HUES6 (cell line): ENCODE data around the gene SDCCAG8.

Source experiments
- H3K27ac ChIP-seq: 2 replicates; pipeline ENCODE4 v1.7.0; 2013; ENCODE audit warnings: low read depth, mild to moderate bottlenecking, low read length, inconsistent platforms
- H3K27me3 ChIP-seq: 2 replicates; pipeline ENCODE4 v1.6.1; 2013; ENCODE audit warnings: low read length; ENCODE audit not compliant: control insufficient read depth, insufficient read depth
- H3K36me3 ChIP-seq: 2 replicates; pipeline ENCODE4 v1.6.1; 2013; ENCODE audit warnings: low read length; ENCODE audit not compliant: control insufficient read depth, insufficient read depth
- H3K4me1 ChIP-seq: 2 replicates; pipeline ENCODE4 v1.6.1; 2013; ENCODE audit warnings: low read length; ENCODE audit not compliant: control insufficient read depth, insufficient read depth
- H3K4me3 ChIP-seq: 2 replicates; pipeline ENCODE4 v1.5.1; 2013; ENCODE audit warnings: low read depth, low read length
- H3K9ac ChIP-seq: one replicate; pipeline ENCODE4 v1.6.1; 2013; ENCODE audit warnings: mild to moderate bottlenecking, low read length
- H3K9me3 ChIP-seq: 2 replicates; pipeline ENCODE4 v1.6.1; 2013; ENCODE audit warnings: low read depth, low read length; ENCODE audit not compliant: control insufficient read depth, insufficient read depth

The SDCCAG8 gene

DNA sequence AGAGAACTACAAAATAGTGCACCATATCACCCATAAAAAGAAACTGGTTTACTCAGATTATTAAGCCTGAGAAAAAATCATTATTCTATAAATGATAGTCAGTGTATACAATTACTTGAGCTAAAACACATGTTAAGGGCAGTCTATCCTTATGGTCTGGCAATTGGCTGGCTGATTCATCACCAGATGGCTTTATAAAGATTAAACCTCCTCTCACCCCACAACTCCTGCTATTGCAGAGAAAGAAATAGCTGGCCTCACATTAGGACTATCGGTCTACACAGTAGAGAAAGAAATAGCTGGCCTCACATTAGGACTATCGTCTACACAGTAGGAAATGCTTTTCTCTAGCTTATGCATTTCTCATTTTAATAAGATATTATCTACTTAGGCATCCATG is 21.9 kb upstream of the SDCCAG8 start:
- H3K27me3 ChIP-seq, result no peaks in the 10 kb centered on the region
- H3K9me3 ChIP-seq, result peaks cover 46% of the 10 kb centered on the region
- no peaks in the 10 kb centered on the region; the same call in 1 of the 2 replicates for H3K4me1 ChIP-seq
- H3K27ac ChIP-seq, result no peak overlapping the region
- peaks cover 39% of the 10 kb centered on the region for H3K36me3 ChIP-seq
- no peak overlapping the region for H3K9ac ChIP-seq
- no peak overlapping the region for H3K4me3 ChIP-seq

DNA sequence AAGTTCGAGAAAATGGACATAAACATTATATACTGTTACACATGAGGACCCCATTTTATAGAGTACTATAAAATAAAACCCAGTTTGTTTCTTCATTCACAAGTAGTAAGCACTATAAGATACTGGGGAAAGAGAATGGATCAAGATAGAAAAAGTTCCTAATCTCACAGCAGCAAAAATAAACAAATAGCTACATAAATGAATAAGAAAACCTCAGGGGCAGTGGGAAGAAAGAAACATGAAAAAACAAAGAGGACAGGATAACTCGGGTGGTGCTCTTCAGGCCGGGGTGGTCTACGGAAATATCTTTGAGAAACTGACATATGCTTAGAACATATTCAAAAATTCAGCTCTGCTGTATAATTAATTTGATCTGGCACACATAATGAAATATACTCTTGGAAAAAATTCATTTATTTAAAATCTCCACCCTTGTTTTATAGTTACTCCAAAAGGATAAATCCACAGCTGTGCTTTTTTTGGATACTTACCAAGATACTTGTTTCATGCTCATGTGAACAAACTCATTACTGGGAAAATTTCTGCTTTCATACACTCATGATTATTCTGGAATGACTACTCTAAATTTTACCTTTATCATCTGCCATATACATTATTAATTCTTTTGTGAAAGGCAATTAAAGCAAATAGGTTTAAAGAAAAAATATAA is 20.7 kb upstream of the SDCCAG8 start:
- Histone ChIP-seq H3K4me1 (no peaks in the 10 kb centered on the region; the same call in 1 of the 2 replicates), H3K4me3 (no peak overlapping the region), H3K27me3 (no peaks in the 10 kb centered on the region), H3K9ac (no peak overlapping the region), H3K9me3 (peaks cover 35% of the 10 kb centered on the region), H3K36me3 (peaks cover 30% of the 10 kb centered on the region), H3K27ac (no peak overlapping the region)

DNA sequence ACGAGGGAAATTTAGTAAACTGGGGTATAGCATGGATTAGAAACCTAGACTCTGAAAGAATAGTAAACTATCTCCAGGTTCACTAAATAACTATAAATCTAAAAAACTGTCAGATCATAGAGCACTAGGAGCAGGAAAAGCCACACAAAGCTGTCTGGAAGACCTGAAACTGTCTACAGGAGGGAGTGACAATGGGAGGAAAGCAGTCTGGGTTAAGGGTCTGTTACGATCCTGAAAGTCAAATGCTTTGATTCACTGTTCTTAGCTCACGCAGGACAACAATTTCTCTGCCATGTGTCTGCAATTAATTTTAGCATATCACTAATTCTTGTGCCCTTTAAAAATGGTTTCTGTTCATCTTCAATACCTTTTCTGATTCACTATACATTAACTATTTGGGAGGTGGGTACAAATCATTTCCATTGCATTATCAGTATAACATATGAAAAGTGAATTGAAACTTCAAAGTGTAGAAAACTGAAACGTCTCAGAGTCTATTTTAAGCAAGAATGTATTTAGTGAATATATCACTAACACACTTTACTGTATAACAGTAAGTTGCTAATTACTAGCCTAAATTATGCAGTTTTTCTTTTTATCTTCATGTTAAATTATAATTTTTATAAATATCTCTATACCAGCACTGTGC is 19.1 kb upstream of the SDCCAG8 start:
- H3K36me3 ChIP-seq, result peaks cover 36% of the 10 kb centered on the region
- H3K4me1 ChIP-seq, result no peaks in the 10 kb centered on the region; the same call in 1 of the 2 replicates
- no peak overlapping the region for H3K4me3 ChIP-seq
- H3K9me3 ChIP-seq, result peaks cover 27% of the 10 kb centered on the region
- H3K27me3 ChIP-seq, result no peaks in the 10 kb centered on the region
- no peak overlapping the region for H3K9ac ChIP-seq
- H3K27ac ChIP-seq, result no peak overlapping the region

DNA sequence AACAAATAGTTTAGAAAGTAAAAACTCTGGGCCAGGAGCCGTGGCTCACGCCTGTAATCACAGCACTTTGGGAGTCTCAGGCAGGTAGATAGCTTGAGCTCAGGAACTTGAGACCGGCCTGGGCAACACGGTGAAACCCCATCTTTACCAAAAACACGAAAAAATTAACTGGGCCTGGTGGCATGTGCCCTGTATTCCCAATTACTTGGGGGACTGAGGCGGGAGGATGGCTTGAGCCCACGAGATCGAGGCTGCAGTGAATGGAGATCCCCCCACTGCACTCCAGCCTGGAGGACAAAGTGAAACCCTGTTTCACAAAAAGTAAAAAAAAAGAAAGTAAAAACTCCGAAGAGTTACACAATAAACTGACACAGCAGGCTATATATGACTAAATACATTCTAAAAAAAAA is 11.4 kb upstream of the SDCCAG8 start:
- H3K4me1 ChIP-seq, result no peaks in the 10 kb centered on the region
- H3K36me3 ChIP-seq, result peaks cover 6% of the 10 kb centered on the region
- H3K4me3 ChIP-seq, result no peak overlapping the region
- 0 out of 2 replicates have a peak, but pooled peaks cover 2% of the 10 kb centered on the region for H3K9me3 ChIP-seq
- no peak overlapping the region for H3K9ac ChIP-seq
- no peak overlapping the region; the same call in 1 of the 2 replicates for H3K27ac ChIP-seq
- H3K27me3 ChIP-seq, result no peaks in the 10 kb centered on the region

GRCh38 chr1:243246916-243247315 is 8.9 kb upstream of the SDCCAG8 start:
- no peaks in the 10 kb centered on the region for H3K27me3 ChIP-seq

GRCh38 chr1:243247901-243248300 is 7.9 kb upstream of the SDCCAG8 start:
- Histone ChIP-seq H3K9me3 (0 out of 2 replicates have a peak, but pooled peaks cover 2% of the 10 kb centered on the region), H3K4me1 (peaks cover 6% of the 10 kb centered on the region; the same call in 1 of the 2 replicates), H3K9ac (no peak overlapping the region), H3K27me3 (no peaks in the 10 kb centered on the region), H3K36me3 (no peaks in the 10 kb centered on the region; the same call in 1 of the 2 replicates), H3K27ac (no peak overlapping the region), H3K4me3 (no peak overlapping the region)

More at GRCh38 chr1:243246916-243247315, 8.9 kb upstream of the SDCCAG8 start:
- Histone ChIP-seq H3K4me1 (peaks cover 4% of the 10 kb centered on the region; the same call in 1 of the 2 replicates), H3K4me3 (no peak overlapping the region), H3K9me3 (0 out of 2 replicates have a peak, but pooled peaks cover 2% of the 10 kb centered on the region), H3K36me3 (no peaks in the 10 kb centered on the region; the same call in 1 of the 2 replicates), H3K27ac (no peak overlapping the region), H3K9ac (no peak overlapping the region)

DNA sequence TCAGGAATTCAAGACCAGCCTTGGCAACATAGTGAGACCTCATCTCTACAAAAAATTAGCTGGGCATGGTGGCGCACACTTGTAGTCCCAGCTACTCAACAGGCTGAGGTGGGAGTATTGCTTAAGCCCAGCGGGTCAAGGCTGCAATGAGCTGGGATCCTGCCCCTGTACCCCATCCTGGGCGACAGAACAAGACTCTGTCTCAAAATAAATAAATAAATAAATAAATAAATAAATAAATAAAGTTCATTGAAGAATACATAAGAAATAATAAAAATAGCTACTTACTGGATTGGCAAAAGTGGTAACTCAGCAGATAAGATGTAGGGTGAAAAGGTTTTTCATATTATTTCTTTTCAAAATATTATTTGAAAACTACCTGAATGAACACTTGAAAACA is 6.6 kb upstream of the SDCCAG8 start:
- Histone ChIP-seq H3K36me3 (no peaks in the 10 kb centered on the region), H3K27ac (no peak overlapping the region), H3K27me3 (no peaks in the 10 kb centered on the region), H3K4me1 (peaks cover 6% of the 10 kb centered on the region; the same call in 1 of the 2 replicates), H3K9ac (no peak overlapping the region), H3K4me3 (no peak overlapping the region), H3K9me3 (no peaks in the 10 kb centered on the region)

DNA sequence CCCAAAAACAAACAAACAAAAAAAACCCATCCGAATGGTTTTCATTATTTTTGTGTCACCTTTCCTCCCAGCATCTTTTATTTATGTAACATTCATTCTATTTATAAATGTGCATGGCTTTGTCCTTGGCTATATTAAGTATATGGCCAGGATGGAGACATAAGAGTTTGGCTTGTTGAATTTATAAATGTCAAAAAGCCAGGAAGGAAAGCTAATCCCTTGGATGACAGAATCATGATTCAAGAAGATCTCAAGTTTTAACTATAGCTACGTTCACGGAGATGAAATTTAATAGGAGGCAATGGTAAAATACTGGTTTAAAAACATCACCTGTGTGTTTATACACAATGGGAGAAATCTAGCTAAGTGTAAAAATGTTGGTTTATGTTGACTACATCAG is 5.7 kb upstream of the SDCCAG8 start:
- Histone ChIP-seq H3K9me3 (no peaks in the 10 kb centered on the region), H3K27me3 (no peaks in the 10 kb centered on the region), H3K4me1 (peaks cover 6% of the 10 kb centered on the region; the same call in 1 of the 2 replicates), H3K36me3 (no peaks in the 10 kb centered on the region), H3K4me3 (no peak overlapping the region), H3K27ac (no peak overlapping the region), H3K9ac (no peak overlapping the region)

GRCh38 chr1:243251539-243251938 is 4.3 kb upstream of the SDCCAG8 start:
- Histone ChIP-seq H3K9ac (no peak overlapping the region), H3K4me1 (peaks cover 7% of the 10 kb centered on the region; the same call in 1 of the 2 replicates), H3K9me3 (no peaks in the 10 kb centered on the region), H3K27me3 (no peaks in the 10 kb centered on the region), H3K27ac (no peak overlapping the region), H3K36me3 (no peaks in the 10 kb centered on the region), H3K4me3 (no peak overlapping the region)

DNA sequence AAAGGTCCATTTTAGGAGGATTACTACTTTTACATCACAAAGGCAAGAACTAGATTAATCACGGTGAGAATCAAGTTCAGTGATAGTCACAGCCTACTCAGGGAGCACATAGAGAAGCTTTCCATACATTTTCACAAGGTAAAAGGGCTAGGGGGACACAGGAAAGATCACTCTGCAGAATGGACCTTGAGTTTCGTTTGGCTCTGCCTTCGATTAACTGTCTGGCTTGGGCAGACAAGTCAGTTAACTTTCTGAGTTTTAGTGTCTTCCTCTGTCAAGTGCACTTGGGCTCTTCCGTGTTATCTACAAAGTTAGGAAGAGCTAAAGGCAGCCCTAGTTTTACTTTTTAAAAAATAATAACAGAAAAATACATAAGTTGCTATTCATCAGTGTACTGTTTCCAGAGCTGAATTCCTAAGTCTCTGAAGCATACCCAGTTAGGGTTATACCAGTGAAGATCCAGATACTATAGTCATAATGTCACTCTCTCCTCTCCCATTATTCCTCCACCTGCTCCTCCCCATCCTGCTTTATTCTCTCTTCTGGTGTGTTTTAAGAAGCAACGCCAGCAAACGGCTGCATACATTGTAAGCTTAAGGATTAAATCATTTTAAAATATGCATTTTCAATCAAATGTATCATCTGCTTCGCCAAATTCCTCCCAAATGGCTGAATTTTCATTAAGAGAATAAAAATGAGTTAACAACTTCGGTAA is 2.5 kb upstream of the SDCCAG8 start:
- Histone ChIP-seq H3K4me3 (peak overlapping the region; percentile 76), H3K36me3 (no peaks in the 10 kb centered on the region), H3K4me1 (peaks cover 10% of the 10 kb centered on the region; the same call in 1 of the 2 replicates), H3K9ac (peak overlapping the region; percentile 47), H3K9me3 (no peaks in the 10 kb centered on the region), H3K27ac (no peak overlapping the region), H3K27me3 (no peaks in the 10 kb centered on the region)

DNA sequence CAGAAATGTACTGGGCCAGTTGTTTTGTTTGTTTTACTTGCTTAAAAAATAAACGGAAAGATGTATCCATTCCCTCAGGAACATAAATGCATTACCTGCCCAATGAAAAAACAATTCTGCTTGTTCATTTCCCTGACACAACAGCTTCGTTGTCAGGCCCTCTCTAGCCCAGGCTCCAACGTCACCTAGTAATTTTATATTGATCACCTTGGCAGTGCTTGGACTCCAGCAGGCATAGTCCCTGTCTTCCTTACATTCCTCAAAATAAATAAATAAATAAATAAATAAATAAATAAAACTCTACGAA is 2.0 kb upstream of the SDCCAG8 start:
- no peak overlapping the region for H3K27ac ChIP-seq
- no peaks in the 10 kb centered on the region for H3K9me3 ChIP-seq
- H3K27me3 ChIP-seq, result no peaks in the 10 kb centered on the region
- no peaks in the 10 kb centered on the region for H3K36me3 ChIP-seq
- peaks cover 10% of the 10 kb centered on the region; the same call in 1 of the 2 replicates for H3K4me1 ChIP-seq
- peak overlapping the region; percentile 76 for H3K4me3 ChIP-seq
- peak overlapping the region; percentile 91 for H3K9ac ChIP-seq
